GM15510 (cell line): ENCODE data around the gene DNAI2.

Experiments used
- POLR2A ChIP-seq: IDR thresholded peaks from 3 replicates; pipeline ENCODE4 v1.6.1; 2011; ENCODE audit warnings: borderline replicate concordance; ENCODE audit not compliant: insufficient read length; ENCODE audit errors: extremely low read depth

The DNAI2 gene

GRCh38 chr17:74240618-74241205 lies 33.3 kb upstream of the DNAI2 start:
- no peak for TF ChIP-seq POLR2A

DNA sequence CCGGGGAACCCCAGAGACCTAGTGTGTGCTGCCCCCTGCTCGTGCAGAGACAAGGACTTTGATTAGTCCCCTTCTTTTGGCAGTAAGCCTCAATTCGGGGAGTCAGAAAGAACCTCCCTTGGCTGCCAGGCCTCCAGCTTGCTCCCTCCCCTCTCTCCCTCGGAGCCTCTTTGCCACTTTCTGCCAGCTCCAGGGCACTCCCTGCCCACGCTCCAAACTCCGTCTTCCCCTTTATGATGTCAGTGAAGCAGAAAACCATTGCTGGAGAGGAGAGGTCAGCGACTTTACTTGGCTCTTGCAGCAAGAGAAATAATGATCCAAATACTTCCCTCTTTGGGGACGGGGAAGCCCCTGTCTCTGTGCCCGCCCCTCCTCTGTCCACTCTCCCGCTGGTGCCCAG lies 32.6 kb upstream of the DNAI2 start:
- no peak for TF ChIP-seq POLR2A

- TF ChIP-seq POLR2A: no peak
Measured at GRCh38 chr17:74241847-74242246, 32.2 kb upstream of the DNAI2 start.

DNA sequence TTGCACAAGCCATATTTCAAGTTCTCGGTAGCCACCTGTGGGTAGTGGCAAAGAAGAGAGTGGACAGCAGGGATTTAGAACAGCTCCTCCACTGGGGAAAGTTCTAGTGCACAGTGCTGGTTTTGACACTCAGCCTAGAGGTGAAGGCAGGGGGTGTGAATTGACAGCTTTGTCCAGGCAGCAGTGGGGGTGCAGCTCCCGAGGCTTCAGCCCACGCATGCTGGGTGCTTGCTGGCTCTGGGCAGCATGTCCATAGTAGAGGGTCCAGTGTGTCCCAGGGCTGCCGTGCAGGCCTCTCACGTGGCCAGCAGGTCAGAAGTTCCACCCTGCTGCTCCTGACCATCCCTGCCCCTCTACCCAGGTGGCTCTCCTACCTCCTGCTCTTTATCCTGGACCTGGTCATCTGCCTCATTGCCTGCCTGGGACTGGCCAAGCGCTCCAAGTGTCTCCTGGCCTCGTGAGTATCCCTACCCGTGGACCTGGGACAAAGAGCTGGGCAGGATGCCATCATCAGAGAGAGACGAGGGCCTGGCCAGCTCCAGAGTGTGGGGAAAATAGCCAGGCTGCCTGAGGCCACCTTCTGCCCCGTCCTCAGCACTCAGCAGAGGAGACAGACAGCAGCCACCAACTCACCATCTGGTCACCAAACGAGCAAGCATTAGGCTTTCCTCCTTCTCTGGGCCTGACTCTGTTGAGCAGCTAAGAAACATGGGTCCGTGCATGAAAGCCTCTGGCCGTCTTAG lies 30.9 kb upstream of the DNAI2 start:
- no peak for TF ChIP-seq POLR2A

DNA sequence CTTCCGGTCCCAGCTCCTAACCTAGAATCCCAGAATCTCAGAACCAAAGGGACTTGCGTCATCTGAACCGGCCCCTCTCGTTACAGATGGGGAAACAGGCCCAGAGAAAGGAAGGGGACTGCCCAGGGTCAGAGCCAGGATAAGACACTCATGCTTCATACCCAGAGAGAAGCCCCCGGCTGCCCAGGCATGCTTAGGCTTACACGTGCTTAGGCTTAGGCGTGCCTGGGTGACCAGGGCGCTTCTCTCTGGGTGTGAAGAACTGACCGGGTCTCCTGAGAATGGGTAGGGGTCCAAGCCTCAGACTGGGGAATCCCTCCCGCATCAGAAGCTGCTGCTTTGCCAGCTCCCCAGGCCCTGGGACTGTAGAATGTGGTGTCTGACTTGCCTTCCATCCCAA lies 29.9 kb upstream of the DNAI2 start:
- TF ChIP-seq POLR2A: no peak

DNA sequence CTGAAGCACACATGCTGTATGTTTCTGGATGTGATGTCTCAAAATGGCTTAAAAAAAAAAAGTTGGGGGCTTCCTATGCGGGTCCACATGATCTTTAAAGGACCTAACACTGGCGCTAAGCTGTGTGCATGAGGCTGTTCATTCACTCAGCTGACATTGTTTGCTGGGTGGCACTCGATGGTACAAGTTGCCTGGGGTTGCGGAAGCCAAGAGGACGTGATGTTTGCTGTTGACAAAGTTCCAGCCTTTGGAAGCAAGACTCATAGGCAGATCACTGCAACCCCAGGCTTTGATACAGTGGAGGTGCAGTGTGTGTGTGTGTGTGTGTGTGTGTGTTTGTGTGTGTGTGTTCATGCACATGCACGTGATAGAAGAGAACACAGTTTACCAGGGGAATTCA lies 29.5 kb upstream of the DNAI2 start:
- no peak for TF ChIP-seq POLR2A

- no peak for TF ChIP-seq POLR2A
Measured at GRCh38 chr17:74245145-74245831, 28.7 kb upstream of the DNAI2 start.

DNA sequence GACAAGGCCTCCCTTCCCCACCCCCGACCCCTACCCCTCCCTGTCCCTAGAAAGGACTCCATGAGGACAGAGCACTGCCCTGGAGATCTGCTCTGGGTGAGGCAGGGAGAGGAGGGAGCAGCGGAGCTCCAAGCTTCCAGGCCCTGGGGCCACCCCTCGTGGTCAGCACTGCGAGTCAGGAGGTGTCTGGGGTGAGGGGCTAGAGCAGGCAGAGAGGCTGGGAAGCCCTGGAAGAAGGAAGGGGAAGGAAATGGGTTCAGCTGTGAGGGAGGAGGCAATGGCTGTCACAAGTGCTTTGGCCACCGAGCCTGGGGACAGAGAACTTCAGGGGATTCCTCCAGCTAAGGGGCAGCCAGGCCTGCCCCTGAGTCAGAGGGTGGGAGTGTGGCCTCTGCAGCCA lies 28.2 kb upstream of the DNAI2 start:
- no peak for TF ChIP-seq POLR2A

DNA sequence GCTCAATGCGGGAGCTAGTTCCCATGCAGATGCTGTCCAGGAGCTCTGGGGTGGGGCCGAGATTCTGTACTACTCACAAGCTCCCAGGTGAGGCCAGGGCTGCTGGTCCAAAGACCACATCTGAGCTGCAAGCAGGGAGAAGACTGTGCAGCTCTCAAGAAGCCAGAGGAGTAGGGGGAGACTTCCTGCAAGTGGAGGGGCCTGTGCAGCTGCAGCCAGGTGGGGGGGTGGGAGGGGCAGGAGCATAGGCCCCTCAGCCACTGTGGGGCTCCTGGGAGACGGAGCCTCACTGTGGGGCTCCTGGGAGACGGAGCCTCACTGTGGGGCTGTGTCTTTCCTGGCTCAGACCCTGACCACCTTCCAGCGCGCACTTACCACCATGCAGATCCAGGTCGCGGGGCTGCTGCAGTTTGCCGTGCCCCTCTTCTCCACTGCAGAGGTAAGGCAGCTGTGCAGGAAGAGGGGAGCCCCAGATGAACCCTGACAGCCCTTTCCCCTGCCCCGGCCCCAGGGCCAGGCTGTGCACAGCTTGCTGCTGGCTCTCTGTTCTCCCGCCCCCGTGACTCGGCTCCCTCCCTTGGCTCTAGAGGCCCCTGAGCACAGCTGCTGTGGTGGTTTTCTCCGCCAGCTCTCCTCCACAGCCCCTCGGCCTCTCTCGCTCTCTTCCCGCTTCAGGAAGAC lies 24.3 kb upstream of the DNAI2 start:
- TF ChIP-seq POLR2A: no peak

DNA sequence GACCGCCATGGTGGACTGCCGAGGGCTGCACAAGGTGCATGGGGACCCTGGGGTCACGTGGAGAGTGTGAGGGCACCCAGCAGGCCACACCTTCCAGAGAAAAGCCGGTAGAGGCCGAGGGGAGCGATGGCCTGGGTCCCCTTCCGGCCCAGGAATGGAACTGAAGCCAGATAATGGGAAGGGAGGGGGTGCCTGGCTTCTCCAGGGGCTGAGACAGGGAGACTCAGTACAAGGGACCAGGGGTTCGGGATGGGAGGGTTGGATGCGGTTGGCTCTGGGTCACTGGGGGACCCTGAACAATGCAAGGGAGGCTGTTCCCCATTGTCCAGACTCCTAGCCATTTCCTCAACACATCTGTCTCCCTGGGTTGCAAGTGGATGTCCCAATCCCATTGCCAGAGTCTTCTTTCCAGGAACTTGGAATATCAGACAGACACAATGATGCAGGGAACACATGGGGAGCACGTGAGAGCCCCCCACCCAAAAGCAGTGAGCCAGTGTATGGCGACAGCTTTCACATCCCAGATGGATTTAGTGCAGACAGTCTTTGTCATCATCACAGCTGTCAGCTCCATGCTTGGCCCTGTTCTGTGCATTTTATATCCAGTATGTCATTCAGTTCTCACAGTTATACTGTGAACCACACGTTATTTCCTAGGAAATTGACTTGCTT lies 23.6 kb upstream of the DNAI2 start:
- no peak for TF ChIP-seq POLR2A

- TF ChIP-seq POLR2A: no peak
Measured at GRCh38 chr17:74251051-74251450, 23.0 kb upstream of the DNAI2 start.

DNA sequence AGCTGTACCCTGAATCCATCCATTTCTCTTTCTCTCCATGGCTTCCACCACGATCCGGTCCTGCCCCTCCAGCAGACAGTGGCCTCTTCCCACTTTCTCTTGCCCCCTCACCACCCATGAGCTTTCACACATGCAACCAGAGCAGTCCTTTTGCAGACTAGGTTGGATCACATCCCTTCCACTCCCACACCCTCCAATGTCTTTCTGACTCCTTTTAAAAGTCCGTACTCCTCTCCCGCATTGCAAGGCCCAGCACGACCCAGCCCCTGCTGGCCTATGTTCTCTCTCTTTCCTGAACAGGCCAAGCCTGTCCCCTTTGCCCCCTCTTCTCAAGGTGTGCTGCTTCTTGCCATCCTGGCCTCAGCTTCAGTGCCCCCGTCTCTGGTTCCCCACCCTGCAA lies 22.5 kb upstream of the DNAI2 start:
- TF ChIP-seq POLR2A: no peak

GRCh38 chr17:74252211-74252610 lies 21.8 kb upstream of the DNAI2 start:
- TF ChIP-seq POLR2A: no peak

DNA sequence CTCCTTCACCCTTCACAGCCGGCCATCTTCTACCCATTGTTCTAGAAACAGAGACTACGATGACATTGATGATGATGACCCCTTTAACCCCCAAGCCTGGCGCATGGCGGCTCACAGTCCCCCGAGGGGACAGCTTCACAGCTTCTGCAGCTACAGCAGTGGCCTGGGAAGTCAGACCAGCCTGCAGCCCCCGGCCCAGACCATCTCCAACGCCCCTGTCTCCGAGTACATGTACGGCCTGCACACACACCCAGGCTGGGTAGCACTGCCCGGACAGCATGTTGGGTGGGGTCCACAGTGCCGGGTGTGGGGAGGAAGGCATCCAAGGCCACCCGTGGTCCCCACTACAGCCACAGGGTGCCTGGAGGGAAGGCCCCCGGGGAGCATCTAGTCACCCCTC lies 21.0 kb upstream of the DNAI2 start:
- no peak for TF ChIP-seq POLR2A

DNA sequence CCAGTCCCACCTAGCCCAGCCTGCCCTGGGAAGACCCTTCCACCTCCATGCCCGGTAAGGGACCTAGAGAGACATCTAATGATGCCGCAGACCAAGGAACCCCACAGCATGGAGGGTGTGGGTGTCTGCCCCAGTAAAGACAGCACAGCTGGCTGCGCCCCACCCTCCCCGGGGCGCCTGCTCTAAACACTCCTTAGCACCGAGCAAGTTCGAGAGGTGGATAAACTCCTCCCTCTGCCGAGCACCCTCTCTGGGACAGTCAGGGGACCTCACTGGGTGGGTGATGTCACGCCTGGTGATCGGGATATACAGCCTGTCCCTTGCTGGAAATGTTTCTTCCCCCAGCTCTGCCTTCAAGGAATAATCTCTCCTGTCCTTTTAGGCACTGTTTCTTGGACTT lies 16.7 kb upstream of the DNAI2 start:
- no peak for TF ChIP-seq POLR2A
